Measurements from ENCODE around the gene ABTB1.
"Not testable (repeated sequence)": the region's sequence is repeated elsewhere in the genome, so short reads cannot be mapped to it uniquely, and the experiment has no call there.

Gene ABTB1

GRCh38 chr3:127688416-127689265, 15.9 kb downstream of the ABTB1 start:
- DNase-seq: peak; percentile 60

DNA sequence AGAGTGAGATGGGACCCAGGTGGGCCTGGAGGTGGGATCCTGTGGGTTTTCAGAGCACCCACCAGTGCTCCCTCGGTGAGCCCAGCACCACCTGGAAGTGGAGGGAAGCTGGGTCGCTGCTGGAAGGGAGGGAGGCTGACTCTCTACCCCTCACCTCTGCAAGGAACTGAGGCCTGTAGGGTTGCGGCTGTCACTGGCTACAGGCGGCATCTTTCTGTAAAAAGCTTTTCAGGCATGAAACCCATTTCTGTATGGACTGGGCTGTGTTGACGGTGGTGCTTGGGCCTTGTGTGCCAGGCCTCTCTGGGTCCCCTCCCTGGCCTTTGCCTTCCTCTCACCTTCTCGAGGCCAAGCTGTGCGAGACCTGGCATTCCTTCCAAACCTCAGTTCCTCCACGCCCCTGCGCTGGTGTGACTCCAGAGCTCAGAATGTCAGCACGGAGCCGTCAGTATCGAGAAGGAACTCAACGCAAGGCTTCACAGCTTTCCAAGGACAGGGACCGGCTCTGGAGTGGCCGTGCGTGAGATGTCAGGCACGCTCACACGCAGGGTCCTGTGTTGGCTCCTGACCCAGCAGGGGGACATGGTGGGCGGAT, 16.6 kb downstream of the ABTB1 start:
- DNase-seq: no peak

DNA sequence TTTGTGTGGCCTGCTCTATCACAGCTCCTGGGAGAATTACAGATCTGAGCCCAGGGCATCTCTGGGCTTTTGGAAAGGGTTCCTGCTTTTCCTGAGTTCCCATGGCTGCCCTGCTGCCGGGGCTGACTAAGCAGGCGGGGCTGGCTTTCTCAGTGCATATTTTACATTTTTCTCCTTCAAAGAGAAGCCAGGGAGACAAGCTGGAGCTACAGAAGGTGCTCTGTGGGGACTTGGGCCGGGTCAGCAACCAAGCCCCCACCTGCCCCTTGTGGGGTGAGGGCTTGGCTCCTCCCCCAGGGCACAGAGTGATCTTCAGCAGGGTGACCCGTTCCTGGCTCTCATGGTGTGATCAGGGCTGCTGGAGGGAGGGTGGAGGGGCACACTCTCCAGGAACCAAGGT, 17.4 kb downstream of the ABTB1 start:
- peak; percentile 81 for DNase-seq

GRCh38 chr3:127690823-127691452, 18.2 kb downstream of the ABTB1 start:
- peak; percentile 66 for DNase-seq

DNA sequence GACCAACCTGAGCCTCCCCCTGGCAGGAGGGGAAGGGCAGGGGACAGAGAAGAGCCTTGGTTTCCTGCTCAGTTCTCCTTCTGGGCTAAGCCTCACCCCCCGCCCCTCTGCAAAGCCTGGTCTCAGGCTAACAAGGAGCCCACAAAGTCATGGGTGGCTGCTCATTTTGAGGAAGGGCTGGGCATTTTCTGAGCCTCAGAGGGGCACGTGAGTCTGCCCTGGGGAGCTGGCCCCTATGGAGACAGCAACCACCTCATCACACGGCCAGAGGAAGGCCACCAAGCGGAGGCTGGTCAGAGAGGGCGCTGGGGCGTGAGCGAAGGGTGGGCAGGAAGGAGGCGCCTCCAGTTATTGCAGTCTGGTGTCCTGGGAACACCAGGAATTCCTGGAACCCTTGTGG, 18.7 kb downstream of the ABTB1 start:
- no peak for DNase-seq

- DNase-seq: no peak
Measured at GRCh38 chr3:127691974-127692373, 19.2 kb downstream of the ABTB1 start.

DNA sequence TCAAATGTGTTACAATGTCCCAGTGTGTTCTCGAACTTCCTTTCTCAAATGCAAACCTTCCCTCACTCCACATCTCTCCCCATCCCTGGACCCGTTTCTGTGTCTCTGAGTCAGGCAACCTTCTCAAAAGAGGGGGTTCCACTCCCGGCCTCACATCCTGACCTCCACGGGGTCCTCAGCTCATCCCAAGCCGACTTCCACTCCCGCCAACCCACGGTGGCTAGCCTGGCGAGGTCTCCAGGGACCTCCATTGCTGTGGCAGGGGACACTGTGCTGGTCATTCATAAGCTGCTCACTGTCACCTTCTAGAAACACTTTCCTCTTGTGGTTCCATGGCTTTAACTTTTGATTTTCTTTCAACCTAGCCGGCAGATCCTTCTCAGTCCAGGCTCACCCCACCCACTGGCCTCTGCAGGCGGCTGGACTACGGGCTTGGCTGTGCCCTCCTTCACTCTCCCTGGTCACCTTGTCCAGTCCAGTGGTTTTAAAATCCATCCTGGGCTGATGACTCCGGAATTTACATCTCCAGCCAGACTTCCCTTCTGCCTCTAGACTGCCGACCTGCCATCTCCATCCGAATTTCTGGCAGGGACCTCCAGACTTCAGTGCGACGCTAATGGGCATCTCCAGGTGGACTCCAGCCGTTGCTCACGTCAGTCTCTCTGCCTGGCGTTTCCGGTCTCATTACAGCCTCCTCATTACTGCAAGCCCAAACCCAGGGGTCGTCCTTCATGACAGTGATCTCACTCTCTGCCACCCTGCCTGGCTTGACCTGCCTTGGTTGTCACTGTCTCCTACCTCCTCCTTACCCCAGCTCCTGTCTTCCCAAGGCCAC, 20.0 kb downstream of the ABTB1 start:
- no peak for DNase-seq

DNA sequence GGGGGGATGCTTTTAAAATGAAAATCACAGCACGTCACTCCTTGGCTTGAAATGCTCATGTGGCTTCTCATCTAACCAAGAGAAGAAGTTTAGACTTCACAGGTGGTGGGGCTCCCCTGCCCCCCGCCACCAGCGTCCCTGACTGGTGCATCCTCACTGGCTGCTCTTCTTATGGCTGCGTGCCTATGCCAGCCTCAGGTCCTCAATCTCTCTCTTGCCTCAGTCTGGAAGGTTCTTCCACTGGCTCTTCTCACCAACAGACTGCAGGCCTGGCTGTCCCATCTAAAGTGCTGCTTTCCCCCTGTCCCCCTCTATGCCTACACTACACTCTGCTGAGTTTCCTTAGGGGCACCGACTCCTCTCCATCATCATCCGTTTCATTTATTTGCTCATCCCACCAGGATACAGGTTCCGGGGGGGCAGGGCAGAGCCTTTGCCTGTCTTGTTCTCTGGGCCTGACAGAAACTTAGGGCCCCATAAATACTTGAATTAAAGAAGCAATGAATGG, 20.6 kb downstream of the ABTB1 start:
- no peak for DNase-seq

DNA sequence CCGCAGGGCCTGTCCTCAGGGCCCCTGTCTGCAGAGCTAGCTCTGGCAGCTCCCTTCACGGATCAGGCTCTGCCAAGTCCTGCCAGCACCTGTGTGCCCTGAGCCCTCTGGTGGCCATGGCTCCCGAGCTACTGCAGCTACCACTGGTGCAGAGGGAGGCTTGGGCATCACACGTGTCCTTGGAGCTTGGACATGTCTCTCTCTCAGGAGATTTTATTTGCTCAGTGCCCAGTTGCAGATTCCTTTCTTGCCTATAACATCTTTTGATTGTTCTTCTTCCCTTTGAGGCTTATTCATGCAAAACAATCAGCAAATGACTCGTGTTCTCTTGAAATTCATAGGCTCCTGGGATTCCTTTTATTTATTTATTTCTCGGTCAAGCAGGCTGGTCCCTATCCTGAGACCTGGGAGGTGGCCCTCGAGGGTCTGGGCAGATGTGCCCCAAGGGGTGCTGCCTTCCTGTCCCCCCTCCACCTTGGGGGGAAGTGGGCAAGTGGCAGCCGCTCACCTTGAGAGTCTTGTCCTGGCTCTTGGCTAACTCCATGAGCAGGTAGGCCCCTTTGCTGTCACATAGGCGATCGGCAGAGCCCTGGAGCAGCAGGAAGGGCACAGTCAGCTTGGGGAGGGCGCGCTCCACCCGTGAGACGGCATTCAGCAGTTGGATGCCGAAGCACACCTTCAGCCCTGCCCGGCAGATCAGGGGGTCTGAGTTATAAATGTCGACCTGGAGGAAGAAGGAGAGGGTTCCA, 21.9 kb downstream of the ABTB1 start:
- no peak for DNase-seq

GRCh38 chr3:127697551-127698240, 24.9 kb downstream of the ABTB1 start:
- peak; percentile 85 for DNase-seq

DNA sequence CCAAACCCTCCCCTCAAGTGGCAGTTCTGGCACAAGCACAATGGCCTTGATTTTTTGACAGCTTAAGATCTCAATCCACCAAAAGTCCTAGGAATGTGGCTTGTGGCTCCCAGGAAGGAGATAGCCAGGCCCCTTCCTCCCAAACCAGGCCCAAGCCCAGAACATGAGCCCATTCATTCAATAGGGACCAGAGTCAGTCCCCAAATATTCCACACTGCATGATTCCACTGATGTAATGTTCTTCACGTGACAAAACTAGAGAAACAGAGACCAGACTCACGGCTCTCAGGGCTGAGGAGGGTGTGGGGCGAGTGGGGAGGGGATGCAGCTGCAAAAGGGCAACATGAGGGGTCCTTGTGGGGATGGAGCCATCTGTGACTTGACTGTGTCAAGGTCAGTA, 25.5 kb downstream of the ABTB1 start:
- DNase-seq: no peak

GRCh38 chr3:127698691-127699415, 26.1 kb downstream of the ABTB1 start:
- DNase-seq: no peak

GRCh38 chr3:127699416-127700300, 26.9 kb downstream of the ABTB1 start:
- DNase-seq: no peak

DNA sequence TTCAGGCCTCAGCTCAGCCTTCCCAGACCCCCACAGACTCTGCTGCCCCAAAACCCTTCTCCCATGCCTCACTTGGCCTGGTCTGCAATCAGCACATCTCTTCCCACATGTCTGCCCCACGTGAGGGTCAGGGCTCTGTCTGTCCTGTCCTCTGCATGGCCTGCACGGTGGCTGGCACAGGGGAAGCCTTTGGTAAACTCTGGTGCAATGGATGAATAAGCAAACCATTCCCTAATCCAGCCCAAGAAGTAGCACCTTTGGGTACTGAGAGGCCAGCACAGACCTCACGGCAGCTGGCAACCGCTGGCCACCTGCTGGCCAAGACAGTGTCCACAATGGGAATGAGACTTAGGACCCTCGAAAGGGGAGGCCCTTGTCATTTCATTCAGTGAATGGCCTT, 27.7 kb downstream of the ABTB1 start:
- DNase-seq: no peak

GRCh38 chr3:127701280-127701911, 28.6 kb downstream of the ABTB1 start:
- DNase-seq: no peak

GRCh38 chr3:127702151-127702578, 29.4 kb downstream of the ABTB1 start:
- DNase-seq: no peak

DNA sequence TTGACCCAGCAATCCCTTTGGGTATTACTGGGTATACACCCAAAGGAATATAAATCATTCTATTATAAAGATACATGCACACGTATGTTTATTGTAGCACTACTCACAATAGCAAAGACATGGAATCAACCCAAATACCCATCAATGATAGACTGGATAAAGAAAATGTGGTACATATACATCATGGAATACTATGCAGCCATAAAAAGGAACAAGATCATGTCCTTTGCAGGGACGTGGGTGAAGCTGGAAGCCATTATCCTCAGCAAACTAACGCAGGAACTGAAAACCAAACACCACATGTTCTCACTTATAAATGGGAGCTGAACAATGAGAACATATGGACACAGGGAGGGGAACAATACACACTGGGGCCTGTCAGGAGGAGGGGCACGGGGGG, 32.1 kb downstream of the ABTB1 start:
- not testable (repeated sequence) for DNase-seq

DNA sequence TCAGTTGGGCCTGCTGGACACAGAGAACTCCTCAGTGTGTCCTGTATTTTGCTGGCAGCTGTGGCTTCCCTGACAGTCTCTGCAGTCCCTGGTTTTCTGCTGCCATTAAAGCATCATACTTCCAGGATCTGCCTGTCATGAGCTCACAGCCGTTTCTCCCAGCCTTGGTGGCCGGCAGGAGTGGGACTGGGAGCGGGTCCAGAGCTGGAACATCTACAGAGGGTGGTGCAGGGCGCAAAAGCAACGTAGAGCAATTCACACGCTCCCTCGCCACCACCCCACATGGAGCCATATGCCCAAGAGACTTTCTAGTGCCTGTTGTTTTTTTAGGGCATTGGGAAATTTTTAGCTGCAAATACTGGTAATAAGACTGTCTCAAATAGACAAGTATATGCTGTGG, 33.6 kb downstream of the ABTB1 start:
- no peak for DNase-seq

DNA sequence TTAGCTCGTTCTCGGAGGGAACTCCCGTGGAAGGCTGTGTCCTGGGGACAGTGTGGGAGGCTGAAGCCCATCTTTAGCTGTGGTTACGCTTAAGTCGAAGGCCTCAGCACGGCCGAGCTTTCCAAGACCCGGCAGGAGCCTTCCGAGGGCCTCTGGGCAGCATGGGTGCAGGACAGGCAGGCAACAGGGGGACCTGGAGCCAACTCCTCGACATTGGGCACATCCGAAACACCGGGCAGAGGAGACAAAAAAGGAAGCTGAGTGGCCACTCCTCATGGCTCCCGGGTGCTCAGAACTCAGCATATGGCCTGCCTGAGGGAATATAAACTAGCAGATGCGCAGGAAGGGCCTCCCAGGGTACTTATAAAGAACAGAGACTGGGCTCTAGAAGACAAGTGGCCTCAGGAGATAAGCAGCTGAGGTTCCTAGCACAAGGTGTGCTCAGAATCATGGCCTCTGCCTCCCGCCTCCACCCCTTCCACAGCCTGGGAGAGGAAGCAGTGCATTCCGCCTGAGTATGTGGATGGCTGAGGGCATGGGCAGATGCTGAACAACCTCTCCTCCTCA, 34.1 kb downstream of the ABTB1 start:
- no peak for DNase-seq

Data from fibroblast of skin of right biceps (primary cell).